Small intestine (tissue), 7 donors: ENCODE data around the gene PIGW. TPM values are rescaled to one million over a fixed set of nuclear protein-coding genes. Genes with fewer than 3 reads are reported as not detected.

ENCODE experiments used
- DNase-seq, 2 donors: peaks; one replicate each; pipeline versions ENCODE4 v3.0.0 to v3.0.0-alpha.2; 2013
- FAIRE-seq: peaks from 2 replicates; lab custom pipeline; 2012; peaks lifted over from hg19 to GRCh38; lab: Jason Lieb, UNC
- H3K27ac ChIP-seq, 3 donors: one replicate each; pipeline ENCODE4 v1.5.1; 2013; ENCODE audit warnings: low read length in 2 of 3, mild to moderate bottlenecking in 2 of 3, control low read depth in 1 of 3, inconsistent platforms in 1 of 3, low read depth in 1 of 3, moderate library complexity in 1 of 3
- H3K27me3 ChIP-seq, 3 donors: one replicate each; pipeline ENCODE4 v1.6.1; 2013; ENCODE audit warnings: low read length in 3 of 3, inconsistent platforms in 1 of 3; ENCODE audit not compliant: control insufficient read depth in 3 of 3, insufficient read depth in 3 of 3
- H3K36me3 ChIP-seq, 3 donors: one replicate each; pipeline ENCODE4 v1.6.1; 2013; ENCODE audit warnings: low read length in 3 of 3, inconsistent platforms in 1 of 3, low read depth in 1 of 3, mild to moderate bottlenecking in 1 of 3, moderate library complexity in 1 of 3; ENCODE audit not compliant: control insufficient read depth in 3 of 3, insufficient read depth in 2 of 3
- H3K4me1 ChIP-seq, 3 donors: one replicate each; pipeline ENCODE4 v1.6.1; 2013; ENCODE audit warnings: low read length in 2 of 3, inconsistent platforms in 1 of 3, low read depth in 1 of 3, mild to moderate bottlenecking in 1 of 3, moderate library complexity in 1 of 3; ENCODE audit not compliant: control insufficient read depth in 3 of 3, insufficient read depth in 2 of 3
- H3K4me3 ChIP-seq, 3 donors: one replicate each; pipeline ENCODE4 v1.5.1; 2013; ENCODE audit warnings: low read length in 3 of 3, control low read depth in 1 of 3, inconsistent platforms in 1 of 3, low read depth in 1 of 3, mild to moderate bottlenecking in 1 of 3, moderate library complexity in 1 of 3
- H3K9me3 ChIP-seq, 2 donors: one replicate each; pipeline ENCODE4 v1.6.1; 2013; ENCODE audit warnings: low read depth in 1 of 2, low read length in 1 of 2; ENCODE audit not compliant: control insufficient read depth in 2 of 2, insufficient read depth in 1 of 2
- WGBS, 3 donors: extraction: QIAGEN DNeasy Blood & Tissue Kit; methylation state at CpG; one replicate each; pipeline ENCODE4 v1.1.7; 2013; 5-methylcytosine and 5-hydroxymethylcytosine counted together
- polyA plus RNA-seq, 4 donors: library from polyadenylated mRNA; stranded (reverse) in 3 of 4; unstranded in 1 of 4; fragments of 200-250 nt in 3 of 4; fragments of 120-200 nt in 1 of 4; gene quantifications; one replicate each; pipeline versions ENCODE4 v1.2.1 to v1.2.3, GENCODE V29; 2013
- donor health status: healthy with polysubstance abuse.
- donor health status: control.
- donor health status: control.
- donor health status: Bipolar disorder and iron deficiency.
- donor health status: healthy.

PIGW gene
- polyA plus RNA-seq, 4 donors, result 2.5 to 9.0 (median 5.9) TPM

GRCh38 chr17:36496018-36496789, 38.6 kb upstream of the PIGW start:
- Histone ChIP-seq H3K4me3 (no peak overlapping the region), H3K4me1 (no peaks in the 10 kb centered on the region), H3K27me3 (no peaks in the 10 kb centered on the region), H3K36me3 (peaks cover 11 to 64% (median 38%) of the 10 kb centered on the region in 3 donors), H3K27ac (no peak overlapping the region), H3K9me3 (no peaks in the 10 kb centered on the region)
- FAIRE-seq, result no peak
- 94 to 96% (median 94%) methylated on average over 9 of the region's 9 CpGs for WGBS, 3 donors
- DNase-seq, result no peak

GRCh38 chr17:36498155-36498554, 36.6 kb upstream of the PIGW start:
- 89 to 94% (median 92%) methylated on average over 9 of the region's 9 CpGs for WGBS, 3 donors
- Histone ChIP-seq H3K27me3 (no peaks in the 10 kb centered on the region), H3K9me3 (no peaks in the 10 kb centered on the region), H3K4me3 (no peak overlapping the region), H3K27ac (no peak overlapping the region), H3K36me3 (peaks cover 2 to 64% (median 38%) of the 10 kb centered on the region in 3 donors), H3K4me1 (no peaks in the 10 kb centered on the region)
- FAIRE-seq (no peak), DNase-seq (no peak)

GRCh38 chr17:36498560-36499300, 36.1 kb upstream of the PIGW start:
- WGBS, 3 donors, result 71 to 82% (median 73%) methylated on average over 7 of the region's 7 CpGs
- DNase-seq (no peak), FAIRE-seq (no peak)
- Histone ChIP-seq H3K27me3 (no peaks in the 10 kb centered on the region), H3K4me3 (no peak overlapping the region), H3K36me3 (peaks cover 0 to 67% (median 33%) of the 10 kb centered on the region in 3 donors), H3K9me3 (no peaks in the 10 kb centered on the region), H3K27ac (no peak overlapping the region), H3K4me1 (no peaks in the 10 kb centered on the region)

GRCh38 chr17:36500745-36501225, 34.0 kb upstream of the PIGW start:
- FAIRE-seq, result no peak
- Histone ChIP-seq H3K4me1 (no peaks in the 10 kb centered on the region), H3K9me3 (no peaks in the 10 kb centered on the region), H3K27me3 (no peaks in the 10 kb centered on the region), H3K27ac (no peak overlapping the region), H3K36me3 (peaks cover 5 to 79% (median 21%) of the 10 kb centered on the region in 3 donors), H3K4me3 (no peak overlapping the region)
- 94 to 98% (median 97%) methylated on average over 14 to 15 of the region's 15 CpGs for WGBS, 3 donors
- DNase-seq, result no peak

- no peak for DNase-seq
- Histone ChIP-seq H3K4me3 (no peak overlapping the region), H3K9me3 (no peaks in the 10 kb centered on the region), H3K4me1 (no peaks in the 10 kb centered on the region), H3K27me3 (no peaks in the 10 kb centered on the region), H3K36me3 (peaks cover 5 to 79% (median 17%) of the 10 kb centered on the region in 3 donors), H3K27ac (no peak overlapping the region)
- no peak for FAIRE-seq
- 95 to 99% (median 95%) methylated on average over 3 of the region's 3 CpGs for WGBS, 3 donors
Measured at GRCh38 chr17:36501351-36501750, 33.4 kb upstream of the PIGW start.

- Histone ChIP-seq H3K36me3 (peaks cover 5 to 82% (median 17%) of the 10 kb centered on the region in 3 donors), H3K4me3 (no peak overlapping the region), H3K27me3 (no peaks in the 10 kb centered on the region), H3K9me3 (no peaks in the 10 kb centered on the region), H3K27ac (no peak overlapping the region), H3K4me1 (no peaks in the 10 kb centered on the region)
- WGBS, 3 donors, result 92 to 97% (median 95%) methylated on average over 6 of the region's 6 CpGs
- FAIRE-seq (no peak), DNase-seq (no peak)
Measured at GRCh38 chr17:36501963-36502362, 32.8 kb upstream of the PIGW start.

GRCh38 chr17:36503456-36504155, 31.2 kb upstream of the PIGW start:
- Histone ChIP-seq H3K36me3 (peaks cover 5 to 84% (median 13%) of the 10 kb centered on the region in 3 donors), H3K9me3 (no peaks in the 10 kb centered on the region), H3K27ac (no peak overlapping the region), H3K4me3 (no peak overlapping the region), H3K4me1 (no peaks in the 10 kb centered on the region), H3K27me3 (no peaks in the 10 kb centered on the region)
- 94 to 95% (median 94%) methylated on average over 7 of the region's 7 CpGs for WGBS, 3 donors
- FAIRE-seq (no peak), DNase-seq (no peak)

- WGBS, 3 donors, result 95 to 99% (median 99%) methylated on average over 5 of the region's 5 CpGs
- no peak for FAIRE-seq
Measured at GRCh38 chr17:36504156-36504545, 30.6 kb upstream of the PIGW start.

More at GRCh38 chr17:36504156-36504545, 30.6 kb upstream of the PIGW start:
- no peak overlapping the region for H3K4me3 ChIP-seq
- H3K27ac ChIP-seq, result no peak overlapping the region
- no peak for DNase-seq
- H3K36me3 ChIP-seq, result peaks cover 5 to 84% (median 11%) of the 10 kb centered on the region in 3 donors
- H3K4me1 ChIP-seq, result no peaks in the 10 kb centered on the region
- H3K27me3 ChIP-seq, result no peaks in the 10 kb centered on the region
- H3K9me3 ChIP-seq, result no peaks in the 10 kb centered on the region
